Smooth muscle cell of the brain vasculature (primary cell): ENCODE data around the gene GJD3.
"Not testable (repeated sequence)": the region's sequence is repeated elsewhere in the genome, so short reads cannot be mapped to it uniquely, and the experiment has no call there.

Experiments
- DNase-seq: peaks from one replicate; pipeline ENCODE4 v3.0.0-alpha.2; 2012; ENCODE audit warnings: low read depth, low spot score

Gene GJD3

GRCh38 chr17:40364121-40364861 lies at the start of gene GJD3:
TSS of gene GJD3 (minus strand) at chr17:40364737. CDS start at chr17:40363815, 922 bp downstream.
- DNase-seq = no peak

- DNase-seq = not testable (repeated sequence)
Measured at GRCh38 chr17:40414312-40414711, 49.8 kb upstream of the GJD3 start.

GRCh38 chr17:40412880-40413279 lies 48.3 kb upstream of the GJD3 start:
- no peak for DNase-seq

- no peak for DNase-seq
Measured at GRCh38 chr17:40411821-40412220, 47.3 kb upstream of the GJD3 start.

GRCh38 chr17:40410082-40410481 lies 45.5 kb upstream of the GJD3 start:
- DNase-seq = no peak

GRCh38 chr17:40409540-40409939 lies 45.0 kb upstream of the GJD3 start:
- DNase-seq = not testable (repeated sequence)

GRCh38 chr17:40407460-40407859 lies 42.9 kb upstream of the GJD3 start:
- DNase-seq = no peak

GRCh38 chr17:40404003-40404402 lies 39.5 kb upstream of the GJD3 start:
- DNase-seq = no peak

- DNase-seq = no peak
Measured at GRCh38 chr17:40402668-40403067, 38.1 kb upstream of the GJD3 start.

GRCh38 chr17:40399185-40399584 lies 34.6 kb upstream of the GJD3 start:
- DNase-seq = no peak

GRCh38 chr17:40386555-40386954 lies 22.0 kb upstream of the GJD3 start:
- not testable (repeated sequence) for DNase-seq

- no peak for DNase-seq
Measured at GRCh38 chr17:40382251-40382650, 17.7 kb upstream of the GJD3 start.

GRCh38 chr17:40378966-40379365 lies 14.4 kb upstream of the GJD3 start:
- DNase-seq = no peak

GRCh38 chr17:40377832-40378231 lies 13.3 kb upstream of the GJD3 start:
- no peak for DNase-seq

GRCh38 chr17:40376541-40376940 lies 12.0 kb upstream of the GJD3 start:
- not testable (repeated sequence) for DNase-seq

- DNase-seq = not testable (repeated sequence)
Measured at GRCh38 chr17:40375786-40376185, 11.2 kb upstream of the GJD3 start.

GRCh38 chr17:40374821-40375498 lies 10.4 kb upstream of the GJD3 start:
- DNase-seq = no peak

- no peak for DNase-seq
Measured at GRCh38 chr17:40373999-40374398, 9.5 kb upstream of the GJD3 start.

GRCh38 chr17:40373324-40373723 lies 8.8 kb upstream of the GJD3 start:
- no peak for DNase-seq

- not testable (repeated sequence) for DNase-seq
Measured at GRCh38 chr17:40372644-40373043, 8.1 kb upstream of the GJD3 start.

- no peak for DNase-seq
Measured at GRCh38 chr17:40372031-40372430, 7.5 kb upstream of the GJD3 start.

- no peak for DNase-seq
Measured at GRCh38 chr17:40371261-40371929, 6.9 kb upstream of the GJD3 start.

GRCh38 chr17:40369923-40370322 lies 5.4 kb upstream of the GJD3 start:
- no peak for DNase-seq
